ENCODE data around the gene MAPK10.

GRCh38 chr4:86098691-86099090, 261.2 kb downstream of the MAPK10 start:
- no peak for TF ChIP-seq CTCF (IDR thresholded peaks at IDR 0.05 in 4 of 5, conservative IDR thresholded peaks at IDR 0.05 in 1 of 5)
- no peak for TF ChIP-seq POLR2A (IDR thresholded peaks at IDR 0.05)
